ENCODE data around the gene CYB5R3. TPM values are rescaled to one million over a fixed set of nuclear protein-coding genes. Genes with fewer than 3 reads are reported as not detected.
"Not testable (repeated sequence)": the region's sequence is repeated elsewhere in the genome, so short reads cannot be mapped to it uniquely, and the experiment has no call there.

Gene CYB5R3
- polyA plus RNA-seq, 6 donors from 2014 or later: 72.0 to 142 (median 83.8) TPM

GRCh38 chr22:42610186-42610585, 39.0 kb downstream of the CYB5R3 start:
- no peaks in the 10 kb centered on the region for H3K27me3 Mint-ChIP-seq
- no peak overlapping the region for H3K27ac Mint-ChIP-seq
- ATAC-seq (ENCODE audit: low read depth in 2 of 2): no peak
- peaks cover 33 to 68% (median 38%) of the 10 kb centered on the region in 3 donors for H3K4me1 Mint-ChIP-seq
- DNase-seq: no peak
- peaks cover 0 to 8% of the 10 kb centered on the region in 2 donors for H3K36me3 Mint-ChIP-seq
- peaks cover 0 to 5% (median 0%) of the 10 kb centered on the region in 7 donors for H3K9me3 Mint-ChIP-seq
- peak overlapping the region in 1 of 8 donors; percentile 61 for H3K4me3 Mint-ChIP-seq

- DNase-seq (no peak), ATAC-seq (ENCODE audit: low read depth in 2 of 2) (no peak)
- H3K4me1 Mint-ChIP-seq: peaks cover 27 to 70% (median 29%) of the 10 kb centered on the region in 3 donors
- no peak overlapping the region for H3K27ac Mint-ChIP-seq
- H3K4me3 Mint-ChIP-seq: peak overlapping the region in 1 of 8 donors; percentile 25
- H3K9me3 Mint-ChIP-seq: no peaks in the 10 kb centered on the region
- no peaks in the 10 kb centered on the region for H3K27me3 Mint-ChIP-seq
- H3K36me3 Mint-ChIP-seq: peaks cover 0 to 8% of the 10 kb centered on the region in 2 donors
These were observed 40.3 kb downstream of the CYB5R3 start for GRCh38 chr22:42608823-42609361.

GRCh38 chr22:42608136-42608822, 40.9 kb downstream of the CYB5R3 start:
- peaks cover 0 to 8% of the 10 kb centered on the region in 2 donors for H3K36me3 Mint-ChIP-seq
- no peak for DNase-seq
- H3K27ac Mint-ChIP-seq: peak overlapping the region in 1 of 6 donors; percentile 27
- no peaks in the 10 kb centered on the region for H3K9me3 Mint-ChIP-seq
- no peaks in the 10 kb centered on the region for H3K27me3 Mint-ChIP-seq
- no peak for ATAC-seq (ENCODE audit: low read depth in 2 of 2)
- peaks cover 22 to 67% (median 28%) of the 10 kb centered on the region in 3 donors for H3K4me1 Mint-ChIP-seq
- no peak overlapping the region for H3K4me3 Mint-ChIP-seq

- DNase-seq, H3K27ac Mint-ChIP-seq: not testable (repeated sequence)
- peaks cover 16 to 66% (median 23%) of the 10 kb centered on the region in 3 donors for H3K4me1 Mint-ChIP-seq
These were observed 41.6 kb downstream of the CYB5R3 start for GRCh38 chr22:42607641-42608040.

GRCh38 chr22:42604403-42604802, 44.8 kb downstream of the CYB5R3 start:
- no peak for DNase-seq
- H3K4me3 Mint-ChIP-seq: no peak overlapping the region
- no peak overlapping the region for H3K27ac Mint-ChIP-seq
- peaks cover 7 to 42% (median 17%) of the 10 kb centered on the region in 3 donors for H3K4me1 Mint-ChIP-seq
- no peaks in the 10 kb centered on the region for H3K9me3 Mint-ChIP-seq
- no peaks in the 10 kb centered on the region for H3K27me3 Mint-ChIP-seq
- H3K36me3 Mint-ChIP-seq: peaks cover 5 to 26% of the 10 kb centered on the region in 2 donors
- no peak for ATAC-seq (ENCODE audit: low read depth in 2 of 2)

More at GRCh38 chr22:42607641-42608040, 41.6 kb downstream of the CYB5R3 start:
- not testable (repeated sequence) for H3K27me3 Mint-ChIP-seq; H3K9me3 Mint-ChIP-seq; H3K4me3 Mint-ChIP-seq; ATAC-seq (ENCODE audit: low read depth in 2 of 2)
- peaks cover 0 to 11% of the 10 kb centered on the region in 2 donors for H3K36me3 Mint-ChIP-seq

GRCh38 chr22:42603427-42603826, 45.8 kb downstream of the CYB5R3 start:
- H3K4me3 Mint-ChIP-seq: no peak overlapping the region
- H3K36me3 Mint-ChIP-seq: peaks cover 5 to 34% of the 10 kb centered on the region in 2 donors

GRCh38 chr22:42602470-42602869, 46.7 kb downstream of the CYB5R3 start:
- no peak for DNase-seq
- peaks cover 0 to 35% (median 17%) of the 10 kb centered on the region in 3 donors for H3K4me1 Mint-ChIP-seq
- no peak for ATAC-seq (ENCODE audit: low read depth in 2 of 2)
- H3K36me3 Mint-ChIP-seq: peaks cover 5 to 34% of the 10 kb centered on the region in 2 donors
- H3K27ac Mint-ChIP-seq: no peak overlapping the region
- no peak overlapping the region for H3K4me3 Mint-ChIP-seq
- no peaks in the 10 kb centered on the region for H3K27me3 Mint-ChIP-seq
- H3K9me3 Mint-ChIP-seq: no peaks in the 10 kb centered on the region

More at GRCh38 chr22:42603427-42603826, 45.8 kb downstream of the CYB5R3 start:
- peak overlapping the region in 1 of 6 donors; percentile 90 for H3K27ac Mint-ChIP-seq
- peaks cover under 1 to 35% (median 17%) of the 10 kb centered on the region in 3 donors for H3K4me1 Mint-ChIP-seq
- ATAC-seq (ENCODE audit: low read depth in 2 of 2): no peak
- H3K9me3 Mint-ChIP-seq: no peaks in the 10 kb centered on the region
- DNase-seq: no peak
- no peaks in the 10 kb centered on the region for H3K27me3 Mint-ChIP-seq

GRCh38 chr22:42601879-42602465, 47.2 kb downstream of the CYB5R3 start:
- H3K27ac Mint-ChIP-seq: no peak overlapping the region
- H3K4me3 Mint-ChIP-seq: no peak overlapping the region
- ATAC-seq (ENCODE audit: low read depth in 2 of 2) (no peak), DNase-seq (no peak)
- peaks cover 8 to 33% of the 10 kb centered on the region in 2 donors for H3K36me3 Mint-ChIP-seq
- peaks cover 4 to 35% (median 17%) of the 10 kb centered on the region in 3 donors for H3K4me1 Mint-ChIP-seq
- H3K27me3 Mint-ChIP-seq: no peaks in the 10 kb centered on the region
- H3K9me3 Mint-ChIP-seq: no peaks in the 10 kb centered on the region

GRCh38 chr22:42596863-42597530, 52.2 kb downstream of the CYB5R3 start:
- Mint-ChIP-seq H3K4me3 (no peak overlapping the region), H3K27me3 (no peaks in the 10 kb centered on the region), H3K9me3 (no peaks in the 10 kb centered on the region), H3K4me1 (peaks cover 2 to 5% (median 4%) of the 10 kb centered on the region in 3 donors), H3K36me3 (peaks cover 17 to 22% of the 10 kb centered on the region in 2 donors), H3K27ac (peak overlapping the region in 2 of 6 donors; percentile 16 to 50)
- ATAC-seq (ENCODE audit: low read depth in 2 of 2) (no peak), DNase-seq (no peak)

GRCh38 chr22:42596336-42596735, 52.9 kb downstream of the CYB5R3 start:
- Mint-ChIP-seq H3K4me1 (peaks cover 0 to 5% (median 0%) of the 10 kb centered on the region in 3 donors), H3K36me3 (peaks cover 12 to 18% of the 10 kb centered on the region in 2 donors), H3K9me3 (no peaks in the 10 kb centered on the region), H3K27me3 (no peaks in the 10 kb centered on the region), H3K4me3 (no peak overlapping the region), H3K27ac (peak overlapping the region in 1 of 6 donors; percentile 50)
- ATAC-seq (ENCODE audit: low read depth in 2 of 2) (no peak), DNase-seq (no peak)

- Mint-ChIP-seq H3K36me3 (peaks cover 12 to 18% of the 10 kb centered on the region in 2 donors), H3K27me3 (no peaks in the 10 kb centered on the region), H3K4me3 (no peak overlapping the region), H3K27ac (peak overlapping the region in 2 of 6 donors; percentile 26 to 66), H3K9me3 (no peaks in the 10 kb centered on the region), H3K4me1 (peaks cover 0 to 5% (median 0%) of the 10 kb centered on the region in 3 donors)
- ATAC-seq (ENCODE audit: low read depth in 2 of 2) (no peak), DNase-seq (no peak)
These were observed 53.8 kb downstream of the CYB5R3 start for GRCh38 chr22:42595434-42595833.

GRCh38 chr22:42591987-42592386, 57.2 kb downstream of the CYB5R3 start:
- no peak for DNase-seq
- Mint-ChIP-seq H3K36me3 (peaks cover 12 to 15% of the 10 kb centered on the region in 2 donors), H3K27me3 (no peaks in the 10 kb centered on the region), H3K4me3 (no peak overlapping the region), H3K4me1 (peaks cover 8 to 15% (median 9%) of the 10 kb centered on the region in 3 donors), H3K9me3 (no peaks in the 10 kb centered on the region), H3K27ac (peak overlapping the region in 1 of 6 donors; percentile 56)
- ATAC-seq (ENCODE audit: low read depth in 2 of 2): no peak

- DNase-seq (no peak), ATAC-seq (ENCODE audit: low read depth in 2 of 2) (no peak)
- Mint-ChIP-seq H3K27me3 (no peaks in the 10 kb centered on the region), H3K36me3 (peaks cover 8 to 24% of the 10 kb centered on the region in 2 donors), H3K27ac (peak overlapping the region in 3 of 6 donors; percentile 53 to 79 (median 57)), H3K9me3 (no peaks in the 10 kb centered on the region), H3K4me1 (peaks cover 13 to 15% (median 14%) of the 10 kb centered on the region in 3 donors), H3K4me3 (no peak overlapping the region)
These were observed 61.5 kb downstream of the CYB5R3 start for GRCh38 chr22:42587588-42588175.
